OCI-LY1 (cell line): ENCODE data around the gene ZNRF3.

ENCODE experiments used
- H2AFZ ChIP-seq: fragments of 200-600 bp; sonication (generic), shearing (Covaris generic); 2 replicates; pipeline ENCODE4 v1.6.0; 2014; ENCODE audit warnings: antibody characterized with exemption, mild to moderate bottlenecking, low read length
- H3F3A ChIP-seq: fragments of 200-600 bp; sonication (generic), shearing (Covaris generic); 2 replicates; pipeline ENCODE4 v1.6.0; 2014; ENCODE audit warnings: mild to moderate bottlenecking, antibody characterized with exemption, low read length, moderate library complexity; ENCODE audit not compliant: insufficient read depth
- H3K27ac ChIP-seq: fragments of 200-600 bp; sonication (generic); 2 replicates; pipeline ENCODE4 v1.5.1; 2014; ENCODE audit warnings: low read length, mixed run types, mild to moderate bottlenecking, low read depth; ENCODE audit not compliant: poor library complexity, severe bottlenecking
- H3K27me3 ChIP-seq: fragments of 200-600 bp; sonication (generic); 2 replicates; pipeline ENCODE4 v1.6.0; 2014; ENCODE audit warnings: antibody characterized with exemption, mild to moderate bottlenecking, low read length, moderate library complexity; ENCODE audit not compliant: insufficient read depth
- H3K36me3 ChIP-seq: fragments of 200-600 bp; sonication (generic); 2 replicates; pipeline ENCODE4 v1.6.1; 2014; ENCODE audit warnings: mild to moderate bottlenecking, antibody characterized with exemption, low read length, moderate library complexity, mixed read lengths; ENCODE audit not compliant: insufficient read depth
- H3K4me1 ChIP-seq: fragments of 200-600 bp; sonication (generic); 2 replicates; pipeline ENCODE4 v1.5.1; 2014; ENCODE audit warnings: mild to moderate bottlenecking, low read length, moderate library complexity; ENCODE audit not compliant: insufficient read depth, severe bottlenecking
- H3K4me2 ChIP-seq: fragments of 200-600 bp; sonication (generic), shearing (Covaris generic); 2 replicates; pipeline ENCODE4 v1.6.1; 2014; ENCODE audit warnings: low read length
- H3K4me3 ChIP-seq: fragments of 200-600 bp; sonication (generic); 2 replicates; pipeline ENCODE4 v1.5.1; 2014; ENCODE audit warnings: low read length, low read depth, mild to moderate bottlenecking, mixed read lengths; ENCODE audit not compliant: poor library complexity, severe bottlenecking
- H3K79me2 ChIP-seq: fragments of 200-600 bp; shearing (Covaris generic); 2 replicates; pipeline ENCODE4 v1.6.1; 2016; ENCODE audit warnings: mixed run types, low read length, mixed read lengths; ENCODE audit not compliant: insufficient read depth
- H3K9ac ChIP-seq: fragments of 200-600 bp; sonication (generic), shearing (Covaris generic); 2 replicates; pipeline ENCODE4 v1.6.1; 2014; ENCODE audit warnings: mild to moderate bottlenecking, low read length, mixed read lengths
- H3K9me2 ChIP-seq: fragments of 200-600 bp; sonication (generic), shearing (Covaris generic); 2 replicates; pipeline ENCODE4 v1.6.1; 2014; ENCODE audit warnings: low read depth, mild to moderate bottlenecking, low read length, mixed read lengths
- H3K9me3 ChIP-seq: fragments of 200-600 bp; shearing (Covaris generic); 2 replicates; pipeline ENCODE4 v1.6.1; 2014; ENCODE audit warnings: low read length, mixed read lengths
- H4K20me1 ChIP-seq: fragments of 200-600 bp; sonication (generic), shearing (Covaris generic); 2 replicates; pipeline ENCODE4 v1.6.0; 2016; ENCODE audit warnings: mild to moderate bottlenecking, low read length; ENCODE audit not compliant: insufficient read depth
- EZH2 ChIP-seq: fragments of 200-600 bp; sonication (generic), shearing (Covaris generic); IDR thresholded peaks from 2 replicates; pipeline ENCODE4 v1.8.0; 2017; ENCODE audit warnings: borderline replicate concordance, mixed run types, mild to moderate bottlenecking, antibody characterized with exemption, low read length, moderate library complexity, mixed read lengths
- TF ChIP-seq, protein P1 (sequence below): fragments of 200-600 bp; sonication (generic), shearing (Covaris generic); IDR thresholded peaks from 2 replicates; pipeline ENCODE4 v1.5.1; 2017; ENCODE audit warnings: mild to moderate bottlenecking, antibody characterized with exemption, low read length, moderate library complexity, mixed read lengths

ZNRF3 gene

DNA sequence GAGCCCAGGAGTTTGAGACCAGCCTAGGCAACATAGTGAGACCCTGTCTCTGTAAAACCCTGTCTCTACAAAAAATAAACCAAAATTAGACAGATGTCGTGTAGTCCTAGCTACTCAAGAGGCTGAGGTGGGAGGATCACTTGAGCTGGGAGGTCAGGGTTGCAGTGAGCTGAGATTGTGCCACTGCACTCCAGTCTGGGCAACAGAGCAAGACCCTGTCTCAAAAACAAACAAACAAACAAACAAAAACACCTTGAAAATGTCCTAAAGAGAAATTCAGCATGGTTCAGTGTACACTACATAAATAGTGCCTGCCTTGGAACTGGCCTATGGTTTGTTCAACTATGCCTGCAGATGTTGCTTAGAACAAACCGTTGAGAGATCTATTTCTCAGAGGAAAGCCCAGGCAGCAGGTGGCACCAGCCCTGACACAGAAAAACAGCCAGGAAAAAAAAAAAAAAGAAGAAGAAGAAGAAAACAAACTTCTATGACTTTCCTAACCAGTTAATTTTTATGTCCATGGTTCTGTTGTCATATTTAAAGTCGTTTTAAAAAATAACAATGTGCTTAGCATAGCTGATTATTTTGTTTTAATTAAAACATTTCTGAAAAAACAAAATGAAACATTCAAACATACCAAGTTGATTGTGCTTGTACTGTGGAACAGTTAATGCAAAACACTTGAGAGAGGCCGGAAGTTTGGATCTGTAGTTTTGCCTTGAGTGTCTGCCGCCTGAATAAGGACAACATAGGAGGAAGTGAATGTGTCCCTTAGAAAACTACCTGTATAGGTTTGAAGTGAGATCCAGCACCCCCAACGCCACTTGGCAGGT, 194.9 kb downstream of the ZNRF3 start:
- no peaks in the 10 kb centered on the region for H3K27me3 ChIP-seq
- no peaks in the 10 kb centered on the region for H3K36me3 ChIP-seq
- no peak overlapping the region for H2AFZ ChIP-seq
- no peaks in the 10 kb centered on the region for H3K79me2 ChIP-seq
- H3K9ac ChIP-seq: no peak overlapping the region
- TF ChIP-seq EZH2: no peak
- TF ChIP-seq, protein P1, sequence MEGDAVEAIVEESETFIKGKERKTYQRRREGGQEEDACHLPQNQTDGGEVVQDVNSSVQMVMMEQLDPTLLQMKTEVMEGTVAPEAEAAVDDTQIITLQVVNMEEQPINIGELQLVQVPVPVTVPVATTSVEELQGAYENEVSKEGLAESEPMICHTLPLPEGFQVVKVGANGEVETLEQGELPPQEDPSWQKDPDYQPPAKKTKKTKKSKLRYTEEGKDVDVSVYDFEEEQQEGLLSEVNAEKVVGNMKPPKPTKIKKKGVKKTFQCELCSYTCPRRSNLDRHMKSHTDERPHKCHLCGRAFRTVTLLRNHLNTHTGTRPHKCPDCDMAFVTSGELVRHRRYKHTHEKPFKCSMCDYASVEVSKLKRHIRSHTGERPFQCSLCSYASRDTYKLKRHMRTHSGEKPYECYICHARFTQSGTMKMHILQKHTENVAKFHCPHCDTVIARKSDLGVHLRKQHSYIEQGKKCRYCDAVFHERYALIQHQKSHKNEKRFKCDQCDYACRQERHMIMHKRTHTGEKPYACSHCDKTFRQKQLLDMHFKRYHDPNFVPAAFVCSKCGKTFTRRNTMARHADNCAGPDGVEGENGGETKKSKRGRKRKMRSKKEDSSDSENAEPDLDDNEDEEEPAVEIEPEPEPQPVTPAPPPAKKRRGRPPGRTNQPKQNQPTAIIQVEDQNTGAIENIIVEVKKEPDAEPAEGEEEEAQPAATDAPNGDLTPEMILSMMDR: no peak
- no peaks in the 10 kb centered on the region for H3F3A ChIP-seq
- peaks cover 34% of the 10 kb centered on the region for H3K4me1 ChIP-seq
- no peak overlapping the region; the same call in 1 of the 2 replicates for H3K4me2 ChIP-seq
- peak overlapping the region; percentile 82 for H3K27ac ChIP-seq
- no peaks in the 10 kb centered on the region for H3K9me3 ChIP-seq
- no peak overlapping the region for H3K4me3 ChIP-seq
- H4K20me1 ChIP-seq: no peaks in the 10 kb centered on the region
- H3K9me2 ChIP-seq: no peaks in the 10 kb centered on the region

DNA sequence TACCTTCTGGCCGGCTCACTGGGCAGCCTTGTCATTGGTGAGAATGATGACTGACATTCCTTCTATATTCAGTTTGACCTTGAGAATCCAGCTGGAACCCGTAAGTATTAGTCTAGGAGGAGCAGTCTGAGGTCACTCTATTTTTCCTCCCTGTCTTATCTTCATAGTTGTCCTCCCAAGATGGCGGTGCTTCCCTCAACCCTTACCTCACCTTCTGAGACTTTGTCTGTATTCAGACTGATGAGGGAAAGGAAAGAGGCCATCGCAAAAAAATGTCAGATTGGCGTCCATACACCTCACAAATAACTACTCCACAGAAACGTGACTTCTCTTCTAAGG, 195.5 kb downstream of the ZNRF3 start:
- peak overlapping the region; percentile 82 for H3K27ac ChIP-seq
- H3K9ac ChIP-seq: no peak overlapping the region
- H3K9me3 ChIP-seq: no peaks in the 10 kb centered on the region
- H3F3A ChIP-seq: no peaks in the 10 kb centered on the region
- H3K36me3 ChIP-seq: no peaks in the 10 kb centered on the region
- no peaks in the 10 kb centered on the region for H3K27me3 ChIP-seq
- no peak overlapping the region for H2AFZ ChIP-seq
- H3K4me1 ChIP-seq: peaks cover 34% of the 10 kb centered on the region
- no peaks in the 10 kb centered on the region for H3K79me2 ChIP-seq
- no peaks in the 10 kb centered on the region for H3K9me2 ChIP-seq
- H3K4me2 ChIP-seq: no peak overlapping the region; the same call in 1 of the 2 replicates
- no peaks in the 10 kb centered on the region for H4K20me1 ChIP-seq
- H3K4me3 ChIP-seq: no peak overlapping the region
- TF ChIP-seq, protein P1: no peak
- TF ChIP-seq EZH2: no peak

DNA sequence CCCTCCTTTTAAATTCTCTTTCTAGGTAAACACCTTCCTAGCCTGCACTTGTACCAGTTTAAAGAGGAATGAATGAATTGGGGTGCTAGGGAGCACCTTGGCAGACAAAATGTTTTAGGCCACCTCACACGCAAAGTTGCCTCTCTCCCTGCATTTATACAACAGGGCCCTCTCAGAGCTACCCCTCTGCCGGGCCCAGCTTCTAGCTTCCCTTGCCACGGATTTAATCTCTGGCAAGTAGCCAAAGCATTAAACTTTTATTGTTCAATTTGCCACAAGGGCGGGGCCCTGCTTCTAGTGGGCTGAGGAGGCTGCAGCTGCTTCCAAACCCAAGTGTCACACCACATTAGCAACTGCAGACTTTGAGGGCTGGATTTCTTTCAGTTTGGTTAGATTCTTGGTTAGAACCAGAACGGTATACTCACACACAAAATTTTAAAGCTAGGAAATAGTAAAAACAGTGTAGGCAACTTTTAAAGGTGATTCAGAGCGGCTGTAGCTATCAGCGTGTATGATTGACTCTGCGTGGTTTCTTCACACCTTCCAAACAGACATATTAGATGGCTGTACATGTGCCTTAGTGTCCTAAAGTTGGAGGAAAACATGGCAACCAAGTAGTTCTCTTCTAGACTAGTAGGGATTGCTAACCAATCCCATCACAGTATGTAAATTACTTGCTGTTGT, 196.0 kb downstream of the ZNRF3 start:
- Histone ChIP-seq H3K79me2 (no peaks in the 10 kb centered on the region), H3K27me3 (no peaks in the 10 kb centered on the region), H3K4me2 (no peak overlapping the region; the same call in 1 of the 2 replicates), H3K4me1 (peaks cover 34% of the 10 kb centered on the region), H4K20me1 (no peaks in the 10 kb centered on the region), H3K27ac (peak overlapping the region; percentile 82), H3K9ac (no peak overlapping the region), H3F3A (no peaks in the 10 kb centered on the region), H3K9me2 (no peaks in the 10 kb centered on the region), H3K36me3 (no peaks in the 10 kb centered on the region), H3K9me3 (no peaks in the 10 kb centered on the region), H3K4me3 (no peak overlapping the region), H2AFZ (no peak overlapping the region)
- TF ChIP-seq, protein P1: no peak
- TF ChIP-seq EZH2: no peak
